T-helper 2 cell treated with Interferon-gamma antibody and Interleukin-4, amounts not matched to agents 5 μg/mL and 100 μg/mL, for 36 hours (primary cell): ENCODE data around the gene FOXC1.
A peak's percentile ranks its signal among the peaks of the same experiment; 100 is the strongest.

Source experiments
- DNase-seq: peaks from one replicate; pipeline ENCODE4 v3.0.0; 2021; ENCODE audit warnings: low spot score
- H3K27ac Mint-ChIP-seq: one replicate; pipeline ENCODE4 v1.8.0; 2021; ENCODE audit warnings: mild to moderate bottlenecking, mixed read lengths
- H3K27me3 Mint-ChIP-seq: one replicate; pipeline ENCODE4 v1.8.0; 2021; ENCODE audit warnings: low read depth, mixed read lengths
- H3K36me3 Mint-ChIP-seq: one replicate; pipeline ENCODE4 v1.8.0; 2021; ENCODE audit warnings: low read depth, mixed read lengths
- H3K4me1 Mint-ChIP-seq: one replicate; pipeline ENCODE4 v1.8.0; 2021; ENCODE audit warnings: low read depth, mixed read lengths
- H3K4me3 Mint-ChIP-seq: one replicate; pipeline ENCODE4 v1.8.0; 2022; ENCODE audit warnings: mild to moderate bottlenecking, moderate library complexity, mixed read lengths
- H3K9me3 Mint-ChIP-seq: one replicate; pipeline ENCODE4 v1.8.0; 2021; ENCODE audit warnings: mixed read lengths

Gene FOXC1

GRCh38 chr6:1609648-1610496 is at the start of gene FOXC1:
TSS of gene FOXC1 (plus strand) at chr6:1609915. CDS start at chr6:1610446, 531 bp downstream.
- Mint-ChIP-seq H3K36me3 (peaks cover 3% of the 10 kb centered on the region), H3K9me3 (no peaks in the 10 kb centered on the region), H3K4me1 (peaks cover 21% of the 10 kb centered on the region), H3K4me3 (peak within 1 kb of the TSS; percentile 70), H3K27me3 (peaks cover 63% of the 10 kb centered on the region), H3K27ac (peak within 1 kb of the TSS; percentile 71)
- DNase-seq = peak; percentile 51

DNA sequence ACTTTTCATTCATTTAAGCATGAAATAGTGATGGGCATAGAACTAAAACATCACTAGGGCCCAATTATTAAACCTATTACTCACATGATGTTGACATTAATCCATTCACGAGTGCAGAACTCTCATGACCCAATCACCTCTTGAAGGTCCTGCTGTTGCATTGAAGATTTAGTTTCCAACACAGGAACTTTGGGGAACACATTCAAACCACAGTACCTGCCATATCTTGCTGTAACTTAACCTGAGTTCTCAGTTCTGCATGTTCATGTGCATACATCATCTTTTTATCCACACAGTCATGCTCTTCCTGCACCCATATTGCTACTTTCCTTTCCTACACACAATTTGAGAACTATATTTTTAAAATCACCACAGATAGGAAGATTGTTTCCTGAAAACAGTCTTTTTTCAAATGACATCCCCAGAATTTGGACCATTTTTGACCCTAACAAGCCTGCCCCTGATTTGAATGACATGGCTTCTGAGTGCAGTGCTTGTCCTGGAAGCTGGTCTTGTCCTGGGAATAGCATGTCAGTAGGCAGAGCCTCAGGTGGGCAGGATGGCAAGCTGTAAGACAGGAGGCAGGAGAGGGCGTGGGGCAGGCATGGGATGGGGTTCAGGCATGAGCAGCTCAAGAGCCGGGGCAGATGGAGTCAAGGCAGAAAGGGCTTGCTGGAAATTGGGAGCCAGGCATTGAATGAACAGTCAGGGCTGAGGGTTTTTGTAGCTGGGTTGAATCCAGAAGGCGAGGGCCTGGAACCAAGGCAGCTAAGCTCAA is 49.2 kb upstream of the FOXC1 start:
- H3K27ac Mint-ChIP-seq = no peak overlapping the region
- H3K9me3 Mint-ChIP-seq = no peaks in the 10 kb centered on the region
- H3K27me3 Mint-ChIP-seq = peaks cover 46% of the 10 kb centered on the region
- no peaks in the 10 kb centered on the region for H3K36me3 Mint-ChIP-seq
- DNase-seq = no peak
- H3K4me3 Mint-ChIP-seq = no peak overlapping the region
- no peaks in the 10 kb centered on the region for H3K4me1 Mint-ChIP-seq

DNA sequence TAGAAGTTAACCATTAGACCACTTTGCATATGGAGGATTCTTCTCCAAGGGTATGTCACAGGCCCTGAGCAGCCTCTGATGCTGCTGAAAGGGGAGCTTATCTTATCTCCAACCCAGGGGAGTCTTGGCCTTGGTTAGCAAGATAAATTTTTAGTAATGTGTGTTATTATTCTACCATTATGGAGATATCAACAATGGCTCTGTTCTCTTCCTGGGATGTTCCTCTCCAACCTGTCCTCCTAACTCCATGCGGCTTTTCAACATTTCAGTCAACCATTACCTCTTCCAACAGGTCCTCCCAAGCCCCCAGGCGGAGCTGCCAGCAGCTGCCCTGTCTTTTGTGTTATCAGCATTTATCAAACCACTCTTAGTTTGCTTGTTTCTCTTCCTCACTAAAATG is 48.4 kb upstream of the FOXC1 start:
- no peak overlapping the region for H3K27ac Mint-ChIP-seq

GRCh38 chr6:1562171-1562955 is 47.4 kb upstream of the FOXC1 start:
- H3K4me1 Mint-ChIP-seq = no peaks in the 10 kb centered on the region
- no peak for DNase-seq
- H3K36me3 Mint-ChIP-seq = no peaks in the 10 kb centered on the region
- no peak overlapping the region for H3K27ac Mint-ChIP-seq
- H3K4me3 Mint-ChIP-seq = no peak overlapping the region
- H3K9me3 Mint-ChIP-seq = no peaks in the 10 kb centered on the region
- peaks cover 39% of the 10 kb centered on the region for H3K27me3 Mint-ChIP-seq

More for the DNA sequence above, 48.4 kb upstream of the FOXC1 start:
- Mint-ChIP-seq H3K36me3 (no peaks in the 10 kb centered on the region), H3K4me1 (no peaks in the 10 kb centered on the region), H3K4me3 (no peak overlapping the region), H3K9me3 (no peaks in the 10 kb centered on the region), H3K27me3 (peaks cover 46% of the 10 kb centered on the region)
- DNase-seq = no peak

DNA sequence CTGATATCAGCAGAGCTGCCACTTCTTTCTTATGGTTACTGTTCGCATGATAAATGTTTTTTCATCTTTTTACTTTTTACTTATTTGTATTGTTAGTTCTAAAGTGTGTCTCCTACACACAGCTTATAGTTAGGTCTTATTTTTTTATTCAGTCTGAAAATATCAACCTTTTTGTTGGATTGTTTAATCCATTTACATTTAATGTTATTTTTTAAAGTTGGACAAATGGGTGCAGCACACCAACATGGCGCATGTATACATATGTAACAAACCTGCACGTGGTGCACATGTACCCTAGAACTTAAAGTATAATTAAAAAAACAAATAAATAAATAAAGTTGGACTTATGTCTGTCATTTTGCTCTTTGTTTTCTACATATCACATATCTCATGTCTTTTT is 40.3 kb upstream of the FOXC1 start:
- no peaks in the 10 kb centered on the region for H3K4me1 Mint-ChIP-seq
- no peaks in the 10 kb centered on the region for H3K36me3 Mint-ChIP-seq
- no peak overlapping the region for H3K4me3 Mint-ChIP-seq
- no peak for DNase-seq
- H3K27ac Mint-ChIP-seq = no peak overlapping the region
- H3K9me3 Mint-ChIP-seq = peaks cover 11% of the 10 kb centered on the region
- H3K27me3 Mint-ChIP-seq = peaks cover 10% of the 10 kb centered on the region

DNA sequence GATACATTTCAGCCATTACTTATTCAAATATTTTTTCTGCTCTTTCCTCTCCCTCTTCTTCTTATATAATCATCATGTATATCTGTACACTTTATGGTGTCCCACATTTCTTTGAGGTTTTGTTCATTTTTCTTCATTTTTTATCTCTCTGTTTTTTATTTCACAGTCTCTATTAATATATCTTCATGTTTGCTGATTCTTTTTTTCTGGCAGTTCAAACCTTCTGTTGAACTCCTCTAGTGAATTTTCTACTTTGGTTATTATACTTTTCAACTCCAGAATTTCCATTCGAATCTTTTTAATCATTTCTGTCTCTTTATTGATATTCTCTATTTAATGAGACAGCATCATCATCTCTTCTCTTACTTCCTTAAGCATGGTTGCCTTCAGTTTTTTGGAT is 38.9 kb upstream of the FOXC1 start:
- H3K27ac Mint-ChIP-seq = no peak overlapping the region
- no peak overlapping the region for H3K4me3 Mint-ChIP-seq
- peaks cover 11% of the 10 kb centered on the region for H3K9me3 Mint-ChIP-seq
- H3K27me3 Mint-ChIP-seq = peaks cover 5% of the 10 kb centered on the region
- no peaks in the 10 kb centered on the region for H3K4me1 Mint-ChIP-seq
- no peak for DNase-seq
- H3K36me3 Mint-ChIP-seq = no peaks in the 10 kb centered on the region

DNA sequence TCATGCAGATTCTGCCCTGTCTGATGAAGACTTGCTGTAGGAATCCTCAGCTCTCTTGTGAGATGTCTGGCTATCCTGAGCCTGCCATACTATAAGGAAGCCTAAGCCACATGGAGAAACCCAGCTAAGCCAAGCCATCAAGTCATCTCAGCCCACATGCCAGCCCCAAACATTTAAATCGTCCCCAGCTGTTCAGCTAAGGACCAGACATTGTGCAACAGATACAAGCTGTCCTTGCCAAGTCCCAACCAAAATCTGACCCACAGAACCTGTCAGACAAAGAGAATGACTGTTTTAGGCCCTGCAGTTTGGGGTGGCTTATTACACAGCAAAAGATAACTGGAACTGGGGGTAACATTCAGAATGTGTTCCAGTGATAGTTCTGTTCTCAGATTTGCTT is 36.8 kb upstream of the FOXC1 start:
- no peaks in the 10 kb centered on the region for H3K4me1 Mint-ChIP-seq
- no peak overlapping the region for H3K27ac Mint-ChIP-seq
- no peak overlapping the region for H3K4me3 Mint-ChIP-seq
- DNase-seq = no peak
- peaks cover 4% of the 10 kb centered on the region for H3K27me3 Mint-ChIP-seq
- H3K9me3 Mint-ChIP-seq = peaks cover 11% of the 10 kb centered on the region
- H3K36me3 Mint-ChIP-seq = no peaks in the 10 kb centered on the region

GRCh38 chr6:1574083-1574761 is 35.5 kb upstream of the FOXC1 start:
- H3K27ac Mint-ChIP-seq = no peak overlapping the region
- H3K4me3 Mint-ChIP-seq = no peak overlapping the region
- H3K9me3 Mint-ChIP-seq = peaks cover 11% of the 10 kb centered on the region
- no peak for DNase-seq
- H3K36me3 Mint-ChIP-seq = no peaks in the 10 kb centered on the region
- H3K4me1 Mint-ChIP-seq = no peaks in the 10 kb centered on the region
- H3K27me3 Mint-ChIP-seq = peaks cover 4% of the 10 kb centered on the region

GRCh38 chr6:1574890-1575209 is 34.9 kb upstream of the FOXC1 start:
- no peak overlapping the region for H3K27ac Mint-ChIP-seq
- peaks cover 4% of the 10 kb centered on the region for H3K27me3 Mint-ChIP-seq
- H3K36me3 Mint-ChIP-seq = no peaks in the 10 kb centered on the region
- peaks cover 11% of the 10 kb centered on the region for H3K9me3 Mint-ChIP-seq
- H3K4me1 Mint-ChIP-seq = no peaks in the 10 kb centered on the region
- H3K4me3 Mint-ChIP-seq = no peak overlapping the region
- DNase-seq = no peak

- DNase-seq = no peak
- no peak overlapping the region for H3K4me3 Mint-ChIP-seq
- peaks cover 6% of the 10 kb centered on the region for H3K9me3 Mint-ChIP-seq
- no peak overlapping the region for H3K27ac Mint-ChIP-seq
- no peaks in the 10 kb centered on the region for H3K4me1 Mint-ChIP-seq
- no peaks in the 10 kb centered on the region for H3K36me3 Mint-ChIP-seq
- peaks cover 4% of the 10 kb centered on the region for H3K27me3 Mint-ChIP-seq
Observed at GRCh38 chr6:1575210-1576041, 34.3 kb upstream of the FOXC1 start.

DNA sequence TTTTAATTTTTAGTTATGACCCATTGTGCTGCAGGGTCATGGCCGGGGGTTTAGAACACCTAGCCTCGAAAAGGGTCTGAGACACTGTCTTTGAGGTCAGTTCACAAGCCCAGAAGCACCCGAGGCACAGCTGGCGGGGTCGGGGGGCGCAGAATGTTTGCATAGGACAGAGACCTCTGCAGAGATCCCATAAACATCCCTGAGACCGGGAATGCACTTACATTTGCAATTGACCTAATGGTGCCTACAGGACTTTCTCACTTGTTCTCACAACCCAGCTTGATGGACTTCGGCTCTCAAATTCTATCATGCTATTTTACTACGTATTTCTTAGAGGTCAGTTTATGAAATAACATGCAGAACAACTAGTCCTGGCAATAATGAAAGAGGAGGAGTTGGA is 33.5 kb upstream of the FOXC1 start:
- Mint-ChIP-seq H3K9me3 (no peaks in the 10 kb centered on the region), H3K4me3 (no peak overlapping the region), H3K36me3 (no peaks in the 10 kb centered on the region), H3K27ac (no peak overlapping the region), H3K27me3 (no peaks in the 10 kb centered on the region), H3K4me1 (no peaks in the 10 kb centered on the region)
- no peak for DNase-seq

GRCh38 chr6:1576711-1577110 is 33.0 kb upstream of the FOXC1 start:
- Mint-ChIP-seq H3K4me3 (no peak overlapping the region), H3K36me3 (no peaks in the 10 kb centered on the region), H3K27ac (no peak overlapping the region), H3K9me3 (no peaks in the 10 kb centered on the region), H3K27me3 (no peaks in the 10 kb centered on the region), H3K4me1 (no peaks in the 10 kb centered on the region)
- no peak for DNase-seq

DNA sequence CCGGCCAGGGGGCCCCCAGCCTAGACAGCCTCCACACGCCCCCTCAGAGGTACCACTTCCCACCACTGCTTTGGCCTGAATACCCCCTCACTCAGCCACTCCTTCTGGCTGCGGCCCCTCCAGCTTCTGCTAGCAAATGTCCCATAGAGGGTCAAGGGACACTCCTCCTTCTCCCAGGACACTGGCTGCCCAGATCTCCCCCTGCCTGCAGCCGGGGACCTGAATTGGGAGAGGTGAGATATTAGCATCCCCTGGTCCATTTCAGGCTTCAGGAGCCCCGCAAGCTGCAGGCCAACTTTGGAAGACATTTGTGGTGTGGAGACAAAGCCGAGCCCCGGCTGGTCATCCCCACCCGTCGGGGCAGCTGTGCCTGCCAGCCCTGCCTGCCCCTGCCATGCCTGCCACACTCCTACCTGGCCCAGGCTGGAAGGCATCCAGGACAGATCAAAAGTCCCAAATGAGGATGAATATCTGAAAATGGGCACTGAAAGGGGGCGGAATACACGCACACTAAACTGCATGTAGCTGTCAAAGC is 32.5 kb upstream of the FOXC1 start:
- Mint-ChIP-seq H3K4me3 (no peak overlapping the region), H3K36me3 (no peaks in the 10 kb centered on the region), H3K27ac (no peak overlapping the region)

More for the DNA sequence above, 32.5 kb upstream of the FOXC1 start:
- Mint-ChIP-seq H3K27me3 (no peaks in the 10 kb centered on the region), H3K4me1 (no peaks in the 10 kb centered on the region), H3K9me3 (no peaks in the 10 kb centered on the region)
- no peak for DNase-seq
